DMS153 (cell line): ENCODE results near the gene LRRFIP2.
"Not testable (repeated sequence)": the region's sequence is repeated elsewhere in the genome, so short reads cannot be mapped to it uniquely, and the experiment has no call there.

Source experiments
- DNase-seq: peaks from one replicate; lab custom pipeline; 2025; lab: John Stamatoyannopoulos, UW

LRRFIP2 gene

DNA sequence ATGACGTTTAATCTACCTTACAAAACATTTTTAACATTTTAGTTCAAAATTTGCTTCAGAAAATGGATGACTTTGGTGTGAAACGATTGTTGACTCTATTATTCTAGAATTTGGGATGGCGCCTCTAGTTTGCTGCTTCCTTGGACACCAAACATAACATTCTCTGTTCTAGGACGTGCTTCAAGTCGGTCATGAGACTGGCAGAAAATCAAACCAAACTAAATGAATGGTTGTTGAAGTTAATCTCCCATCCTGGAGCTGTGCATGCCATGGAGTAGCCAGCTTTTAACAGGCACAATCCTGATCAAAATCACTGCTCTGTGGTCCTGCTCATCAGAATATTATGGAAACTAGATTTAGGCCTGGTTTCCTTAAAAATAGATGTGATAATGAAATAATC, 9.6 kb upstream of the LRRFIP2 start:
- DNase-seq, result no peak

DNA sequence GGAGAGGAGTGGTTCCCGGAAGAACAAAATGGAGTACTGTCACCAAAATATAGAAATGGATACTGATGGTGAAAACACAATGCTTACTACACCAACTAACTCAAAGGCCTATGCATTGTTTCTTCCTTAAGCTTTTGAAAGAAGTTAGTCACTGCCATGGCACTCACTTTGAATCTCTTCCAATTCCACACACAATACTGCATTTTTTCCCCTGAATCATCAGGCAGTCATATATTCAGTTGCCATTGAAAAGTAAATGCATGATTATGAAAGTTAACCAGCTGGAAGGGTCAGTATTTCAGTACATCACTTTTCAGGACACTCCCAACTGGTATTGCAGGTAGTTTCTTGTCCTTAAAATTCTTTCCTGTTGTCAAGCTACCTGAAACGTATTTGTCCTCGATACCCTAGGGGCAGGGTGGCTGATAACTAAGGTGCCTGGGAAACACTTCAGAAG, 9.0 kb upstream of the LRRFIP2 start:
- no peak for DNase-seq

DNA sequence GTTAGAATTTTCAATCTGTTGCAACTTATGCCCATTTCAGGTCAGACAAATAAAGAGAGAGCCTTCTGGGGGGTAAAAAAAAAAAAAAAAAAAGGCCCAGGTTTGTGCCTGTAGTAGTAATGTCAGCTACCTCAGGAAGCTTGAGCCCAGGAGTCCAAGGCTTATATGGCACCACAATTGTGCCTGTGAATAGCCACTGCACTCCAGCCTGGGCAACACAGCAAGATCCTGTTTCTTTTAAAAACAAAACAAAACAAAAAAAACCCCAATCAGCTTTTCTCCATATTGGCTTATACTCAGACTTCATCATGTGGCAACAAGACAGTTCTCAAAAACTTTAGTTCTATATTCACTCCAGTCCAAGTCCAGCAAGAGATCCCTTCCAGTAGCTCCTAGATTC, 8.4 kb upstream of the LRRFIP2 start:
- DNase-seq, result no peak

DNA sequence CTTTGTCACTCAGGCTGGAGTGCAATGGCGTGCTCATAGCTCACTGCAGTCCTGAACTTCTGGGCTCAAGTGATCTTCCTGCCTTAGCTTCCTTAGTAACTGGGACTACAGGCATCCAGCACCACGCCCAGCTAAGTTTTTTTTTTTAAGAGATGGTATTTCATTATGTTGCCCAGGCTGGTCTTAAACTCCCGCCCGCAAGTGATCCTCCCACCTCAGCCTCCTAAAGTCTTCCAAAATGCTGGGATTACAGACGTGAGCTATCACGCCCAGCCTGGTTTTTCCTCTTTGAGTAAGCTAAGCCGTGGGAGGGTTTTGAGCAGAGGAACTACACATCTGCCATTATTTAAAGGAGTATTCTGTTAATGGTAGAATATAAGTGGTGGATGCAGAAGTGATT, 7.4 kb upstream of the LRRFIP2 start:
- DNase-seq, result no peak

DNA sequence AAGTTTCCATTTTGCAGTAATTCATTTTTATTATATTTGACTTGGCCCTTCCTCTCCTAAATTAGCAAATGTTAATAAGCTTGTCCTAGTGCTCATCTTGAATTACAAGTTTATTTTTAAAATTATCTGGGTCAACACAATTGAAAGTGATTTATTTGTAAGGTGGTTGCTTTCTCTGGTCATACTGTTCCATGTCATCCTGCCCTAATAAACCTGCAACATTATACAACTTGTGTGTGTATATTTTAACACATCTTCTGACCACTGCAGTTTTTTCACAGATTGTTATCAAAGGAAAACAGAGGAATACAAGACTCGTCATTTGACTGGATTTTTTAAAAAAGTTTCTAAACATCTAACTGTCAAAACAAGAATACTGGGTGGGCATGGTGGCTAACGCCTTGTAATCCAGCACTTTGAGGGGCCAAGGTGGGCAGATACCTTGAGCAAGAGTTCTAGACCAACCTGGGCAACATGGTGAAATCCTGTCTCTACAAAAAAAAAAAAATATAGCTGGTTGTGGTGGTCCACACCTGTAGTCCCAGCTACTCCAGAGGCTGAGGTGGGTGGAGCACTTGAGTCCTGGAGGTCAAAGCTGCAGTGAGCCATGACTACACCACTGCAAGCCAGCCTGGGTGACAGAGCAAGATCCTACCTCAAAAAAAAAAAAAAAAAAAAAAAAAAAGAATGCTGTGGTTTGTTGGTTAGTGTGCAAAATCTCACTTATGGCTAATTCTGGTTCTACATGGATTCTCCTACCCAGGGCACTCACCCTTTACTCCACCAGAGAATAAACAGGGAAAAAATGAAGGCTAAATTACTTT, 5.0 kb upstream of the LRRFIP2 start:
- DNase-seq, result no peak

DNA sequence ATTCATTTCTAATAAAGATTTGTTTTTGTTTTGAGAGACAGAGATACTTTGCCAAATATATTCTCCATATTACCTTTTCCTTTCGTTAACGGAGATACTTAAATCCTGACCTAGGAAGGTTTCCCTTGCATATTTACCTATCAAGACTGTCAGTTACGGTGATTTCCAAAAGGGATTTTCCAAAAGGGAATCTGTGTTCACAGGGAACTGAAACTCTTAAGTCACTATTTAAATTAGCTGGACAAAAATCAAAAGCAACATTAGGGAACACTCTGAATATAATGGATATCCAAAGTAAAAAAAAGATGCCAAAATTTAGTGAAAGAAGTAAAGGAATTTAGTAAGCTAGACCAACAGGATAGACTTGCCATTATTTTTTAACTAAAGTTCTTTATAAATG, 576 bp downstream of the LRRFIP2 start:
- no peak for DNase-seq

DNA sequence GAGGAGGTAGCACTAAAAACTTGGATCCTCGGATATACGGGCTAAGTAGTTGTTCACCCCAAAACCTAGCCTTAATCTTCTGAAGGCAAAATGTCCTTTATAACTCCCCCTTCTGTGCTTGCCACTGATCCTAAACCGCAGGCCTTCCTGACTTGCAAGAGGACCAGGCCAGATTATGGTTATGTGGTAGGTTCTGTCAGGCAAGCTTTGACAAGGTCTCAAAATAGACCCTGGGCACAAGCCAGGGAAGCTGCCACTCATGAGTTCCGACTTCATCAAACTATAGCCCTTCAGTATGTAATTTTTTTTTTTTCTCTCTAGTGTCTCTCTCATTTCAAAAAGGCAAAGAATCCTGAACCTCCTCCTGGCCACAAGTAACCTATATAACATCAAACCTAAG, 3.2 kb downstream of the LRRFIP2 start:
- no peak for DNase-seq

DNA sequence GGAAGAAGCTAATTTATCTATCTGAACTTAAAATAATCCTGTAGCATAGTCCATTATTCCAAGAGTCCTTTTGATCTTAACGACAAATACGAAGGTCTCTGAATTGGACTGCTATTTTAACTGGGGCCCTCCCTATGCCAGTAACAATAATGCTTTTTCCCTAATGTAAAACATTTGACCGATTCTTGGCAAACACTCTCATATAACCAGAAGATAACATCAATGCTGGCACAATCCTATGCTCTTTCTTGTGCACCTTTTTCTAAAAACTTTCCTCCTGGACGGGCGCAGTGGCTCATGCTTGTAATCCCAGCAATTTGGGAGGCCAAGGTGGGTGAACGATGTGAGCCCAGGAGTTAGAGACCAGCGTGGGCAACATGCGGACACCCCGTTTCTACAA, 3.9 kb downstream of the LRRFIP2 start:
- DNase-seq, result no peak

DNA sequence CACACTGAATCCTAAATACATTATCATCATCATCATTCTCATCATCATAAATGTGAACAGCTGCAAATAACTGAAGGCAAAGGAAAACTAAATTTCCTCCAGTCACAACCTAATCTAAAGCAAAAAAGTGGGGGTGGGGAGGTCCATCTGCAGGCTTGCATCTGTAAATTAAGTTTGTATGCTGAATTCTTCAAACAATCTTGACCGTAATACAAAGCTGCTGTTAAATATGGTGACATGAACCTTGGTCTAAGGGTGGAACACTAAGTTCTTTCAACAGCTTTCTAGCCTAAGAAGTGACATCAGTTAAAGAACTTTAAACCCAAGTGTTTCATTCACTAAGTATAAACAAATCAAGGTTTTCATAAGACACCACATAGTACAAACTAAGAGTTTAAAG, 4.3 kb downstream of the LRRFIP2 start:
- DNase-seq, result no peak

DNA sequence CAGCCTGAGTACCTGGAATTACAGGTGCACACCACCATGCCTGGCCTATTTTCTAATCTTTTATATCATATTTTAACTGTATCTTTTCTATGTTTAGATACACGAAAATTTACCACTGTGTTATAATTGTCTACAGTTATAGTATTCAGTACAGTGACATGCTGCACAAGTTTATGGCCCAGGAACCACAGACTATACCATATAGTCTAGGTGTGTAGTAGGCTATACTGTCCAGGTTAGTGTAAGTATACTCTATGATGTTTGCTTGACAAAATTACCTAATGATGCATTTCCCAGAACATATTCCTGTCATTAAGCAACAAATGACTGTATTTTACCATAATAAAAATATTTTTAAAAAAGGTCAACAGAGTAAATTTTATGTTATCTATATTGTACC, 5.5 kb downstream of the LRRFIP2 start:
- DNase-seq, result no peak

DNA sequence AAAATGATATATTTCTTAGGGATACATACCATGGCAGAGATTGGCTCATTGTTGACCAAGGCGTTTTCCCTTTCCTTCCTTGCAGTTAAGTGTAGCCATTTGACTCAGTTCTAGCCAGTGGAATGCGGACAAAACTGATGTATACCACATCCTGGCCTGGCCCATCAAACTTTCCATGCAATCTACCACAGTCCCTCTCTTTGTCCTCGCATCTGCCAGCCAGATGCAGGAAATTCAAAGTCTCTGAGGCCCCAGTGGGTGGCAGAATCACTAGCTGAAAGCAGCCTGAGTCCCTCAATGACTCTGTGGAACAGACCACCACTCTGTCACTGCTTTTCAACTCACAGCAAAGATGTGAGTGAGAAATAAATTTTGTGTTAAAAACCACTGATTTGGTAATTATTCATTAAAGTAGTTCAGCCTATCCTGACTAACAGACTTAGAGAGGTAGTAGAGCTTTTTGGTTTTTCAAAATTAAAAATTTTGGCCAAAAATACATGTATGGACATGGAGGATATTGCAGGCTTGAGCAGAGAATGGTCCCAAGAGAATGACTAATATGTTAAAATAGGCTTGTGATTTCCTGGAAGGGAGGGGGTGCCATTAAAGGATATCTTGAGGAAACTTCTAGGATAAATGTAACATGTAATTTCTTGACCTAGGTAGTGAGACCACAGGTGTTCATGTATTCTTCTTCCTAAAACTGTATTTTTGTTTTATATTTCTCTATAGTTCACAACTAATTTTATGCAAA, 10.9 kb downstream of the LRRFIP2 start:
- DNase-seq, result no peak

DNA sequence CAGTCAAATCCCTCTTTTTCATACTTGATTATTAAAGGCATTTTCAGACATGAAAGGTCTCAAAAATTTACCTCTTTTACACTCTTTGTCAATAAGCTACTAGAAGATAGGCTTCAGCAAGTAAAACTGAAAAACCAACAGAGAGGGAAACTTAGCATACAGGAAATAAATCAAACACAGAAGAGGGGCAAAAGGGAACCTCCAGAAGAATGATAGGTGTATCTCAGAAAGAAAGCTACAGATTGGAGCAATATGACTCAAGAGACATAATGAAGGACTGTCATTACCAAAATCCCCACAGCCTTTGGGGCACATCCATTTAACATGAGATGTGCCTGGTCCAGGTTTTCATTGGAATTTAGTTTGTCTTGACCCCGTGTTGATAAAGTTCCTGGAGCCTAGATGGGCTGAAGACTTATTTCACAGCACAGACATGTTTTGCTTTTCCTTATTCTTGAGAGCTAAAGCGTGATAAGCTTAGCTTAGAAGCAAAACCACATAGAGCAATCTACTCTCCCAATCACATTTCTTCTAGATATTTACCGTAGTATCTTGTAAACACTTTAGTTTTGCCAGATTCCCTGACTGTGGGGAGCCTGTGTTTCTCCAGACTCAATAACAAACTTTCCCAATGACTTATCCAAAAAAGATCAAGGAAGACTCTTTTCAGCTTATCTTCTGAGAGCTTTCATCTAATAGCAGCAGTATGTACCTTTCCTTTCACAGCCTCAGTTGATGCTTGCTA, 11.7 kb downstream of the LRRFIP2 start:
- no peak for DNase-seq

DNA sequence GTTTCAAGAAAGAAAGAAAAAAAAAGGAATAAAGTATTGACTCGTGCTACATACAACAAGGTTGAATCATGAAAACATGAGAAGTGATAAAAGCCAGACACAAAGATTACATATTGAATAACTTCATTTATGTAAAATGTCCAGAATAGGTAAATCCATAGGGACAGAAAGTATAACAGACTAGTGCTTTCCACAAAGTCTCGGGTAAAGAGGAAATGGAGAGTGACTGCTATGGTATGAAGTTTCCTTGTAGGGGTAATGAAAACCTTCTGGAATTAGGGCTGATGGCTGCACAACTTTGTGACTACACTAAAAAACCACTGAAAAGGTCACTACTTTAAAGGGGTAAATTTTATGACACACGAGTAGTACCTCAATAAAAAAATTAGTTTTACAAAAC, 13.0 kb downstream of the LRRFIP2 start:
- DNase-seq, result no peak

DNA sequence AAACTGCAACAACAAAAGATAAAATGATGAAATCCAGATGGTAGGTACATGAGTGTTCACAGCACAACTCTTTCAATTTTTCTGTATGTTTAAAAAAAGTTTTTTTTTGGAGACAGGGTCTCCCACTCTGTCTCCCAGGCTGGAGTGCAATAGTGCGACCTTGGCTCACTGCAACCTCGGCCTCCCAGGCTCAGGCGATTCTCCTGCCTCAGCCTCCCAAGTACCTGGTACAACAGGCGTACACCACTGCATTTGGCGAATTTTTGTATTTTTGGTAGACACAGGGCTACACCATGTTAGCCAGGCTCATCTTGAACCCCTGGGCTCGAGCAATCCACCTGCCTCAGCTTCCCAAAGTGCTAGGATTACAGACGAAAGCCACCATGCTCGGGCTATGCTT, 18.6 kb downstream of the LRRFIP2 start:
- DNase-seq, result no peak

DNA sequence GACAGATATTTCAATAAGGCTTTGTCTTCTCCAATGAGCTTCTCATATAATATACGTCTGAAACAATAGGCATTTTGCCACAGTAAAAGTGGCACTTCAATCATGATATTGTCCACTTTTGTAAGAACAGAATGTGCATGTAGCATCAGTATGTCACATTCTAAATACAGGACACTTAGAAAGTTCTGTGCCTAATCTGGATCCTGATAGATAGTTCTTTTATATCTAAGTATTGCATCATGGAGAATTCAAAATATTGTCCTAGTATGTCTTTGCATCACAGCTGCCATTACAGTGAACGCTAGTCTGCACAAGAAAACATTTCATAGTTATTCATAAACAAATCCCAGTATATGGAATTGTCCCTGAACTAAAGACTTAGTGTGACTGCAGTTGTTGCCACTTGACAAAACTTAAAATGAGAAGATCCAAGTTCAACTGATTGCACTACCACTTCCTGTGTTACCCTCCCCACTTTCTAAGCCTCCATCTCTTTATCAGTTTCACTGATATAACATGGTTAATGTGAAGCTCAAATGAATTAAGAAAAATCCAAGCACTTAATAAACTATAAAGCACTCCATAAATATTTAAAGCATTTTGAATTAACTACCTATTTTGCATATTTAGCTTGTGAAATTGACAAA, 19.6 kb downstream of the LRRFIP2 start:
- no peak for DNase-seq

DNA sequence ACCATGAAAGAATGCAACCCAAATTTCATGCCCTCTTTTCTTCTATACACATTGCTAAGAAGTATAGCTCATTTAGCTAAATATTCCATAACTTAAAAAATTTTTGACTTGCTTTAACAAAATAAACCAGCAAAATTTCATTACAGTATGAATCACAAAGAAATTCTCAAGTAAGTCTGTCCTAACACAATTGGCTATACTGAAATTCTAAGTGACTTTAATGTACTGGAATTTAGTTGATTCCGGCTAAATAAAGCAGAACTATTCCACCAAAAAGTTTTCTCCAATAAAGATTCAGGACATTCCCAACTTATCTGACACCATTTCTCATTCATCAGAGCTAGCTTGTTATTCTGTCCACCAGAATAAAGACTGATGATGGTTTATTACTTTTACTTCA, 23.8 kb downstream of the LRRFIP2 start:
- DNase-seq, result no peak

DNA sequence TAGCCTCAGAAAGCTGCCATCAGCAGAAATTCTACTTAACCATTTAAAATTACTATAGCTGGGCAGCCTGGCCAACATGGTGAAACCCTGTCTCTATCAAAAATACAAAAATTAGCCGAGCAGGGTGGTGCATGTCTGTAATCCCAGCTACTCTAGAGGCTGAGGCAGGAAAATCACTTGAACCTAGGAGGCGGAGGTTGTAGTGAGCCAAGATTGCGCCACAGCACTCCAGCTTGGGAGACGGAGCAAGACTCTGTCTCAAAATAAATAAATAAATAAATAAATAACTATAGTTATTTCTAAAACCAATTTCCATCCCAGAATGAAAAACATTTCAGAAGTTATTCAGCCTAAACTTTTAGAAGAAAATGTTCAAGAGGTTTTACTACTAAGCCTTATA, 25.1 kb downstream of the LRRFIP2 start:
- no peak for DNase-seq

DNA sequence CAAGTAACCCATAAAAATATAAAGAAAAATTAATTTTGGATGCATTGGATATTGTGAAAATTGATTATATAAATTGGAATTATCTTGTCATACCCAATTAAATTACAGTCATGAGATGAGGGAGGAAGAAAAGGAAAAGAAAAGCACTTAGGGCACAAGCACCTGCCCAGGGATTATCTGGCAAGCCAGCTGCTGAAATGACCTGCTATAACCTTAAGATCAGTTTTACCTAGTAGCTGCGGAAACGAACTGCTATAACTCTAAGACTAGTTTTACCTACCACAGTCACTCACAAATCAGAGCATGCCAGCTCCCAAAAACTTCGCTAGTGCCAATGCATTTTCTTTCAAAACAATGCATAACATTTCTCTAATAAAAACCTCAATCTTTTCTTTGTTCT, 26.2 kb downstream of the LRRFIP2 start:
- no peak for DNase-seq

DNA sequence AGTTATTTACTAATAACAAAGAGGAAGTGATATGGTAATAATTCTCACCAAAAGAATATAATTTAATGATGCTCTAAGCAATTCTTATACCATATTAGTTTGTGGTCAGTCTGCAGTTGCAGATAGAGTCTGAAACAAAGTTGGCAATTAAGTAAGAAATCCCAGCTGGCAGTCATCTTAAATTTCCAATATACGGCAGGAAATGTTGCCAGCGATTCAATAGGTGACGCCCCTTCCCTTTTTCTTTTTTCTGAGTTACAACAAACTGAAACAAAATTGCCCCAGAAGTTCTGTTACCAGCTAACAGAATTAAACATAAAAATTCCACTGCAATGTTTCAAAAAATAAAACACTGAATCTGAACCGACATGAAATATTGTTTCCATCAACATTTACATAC, 26.7 kb downstream of the LRRFIP2 start:
- no peak for DNase-seq

DNA sequence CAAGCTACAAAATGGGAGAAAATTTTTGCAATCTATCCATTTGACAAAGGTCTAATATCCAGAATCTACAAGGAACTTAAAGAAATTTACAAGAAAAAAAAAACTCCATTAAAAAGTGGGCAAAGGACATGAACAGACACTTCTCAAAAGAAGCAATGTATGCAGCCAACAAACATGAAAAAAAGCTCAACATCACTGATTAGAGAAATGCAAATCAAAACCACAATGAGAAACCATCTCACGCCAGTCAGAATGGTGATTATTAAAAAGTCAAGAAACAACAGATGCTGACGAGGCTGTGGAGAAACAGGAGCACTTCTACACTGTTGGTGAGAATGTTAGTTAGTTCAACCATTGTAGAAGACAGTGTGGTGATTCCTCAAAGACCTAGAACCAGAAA, 27.5 kb downstream of the LRRFIP2 start:
- DNase-seq, result not testable (repeated sequence)

DNA sequence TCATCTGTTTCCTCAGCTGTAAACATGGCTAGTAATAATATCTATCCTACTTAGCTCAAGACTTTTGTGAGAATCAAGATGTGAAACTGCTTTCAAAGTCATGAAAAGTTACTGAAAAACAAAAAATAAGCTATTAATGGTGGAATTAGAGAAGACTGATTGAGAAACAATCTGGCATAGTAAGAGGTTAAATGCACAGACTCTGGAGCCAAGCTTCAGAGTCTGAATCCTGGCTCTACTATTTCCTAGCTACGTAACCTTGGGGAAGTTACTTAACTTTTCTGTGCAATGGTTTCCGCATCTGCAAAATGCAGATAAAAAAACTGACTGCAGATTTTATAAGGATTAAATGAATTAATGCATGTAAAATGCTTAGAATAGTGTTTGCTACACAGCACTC, 28.8 kb downstream of the LRRFIP2 start:
- no peak for DNase-seq

DNA sequence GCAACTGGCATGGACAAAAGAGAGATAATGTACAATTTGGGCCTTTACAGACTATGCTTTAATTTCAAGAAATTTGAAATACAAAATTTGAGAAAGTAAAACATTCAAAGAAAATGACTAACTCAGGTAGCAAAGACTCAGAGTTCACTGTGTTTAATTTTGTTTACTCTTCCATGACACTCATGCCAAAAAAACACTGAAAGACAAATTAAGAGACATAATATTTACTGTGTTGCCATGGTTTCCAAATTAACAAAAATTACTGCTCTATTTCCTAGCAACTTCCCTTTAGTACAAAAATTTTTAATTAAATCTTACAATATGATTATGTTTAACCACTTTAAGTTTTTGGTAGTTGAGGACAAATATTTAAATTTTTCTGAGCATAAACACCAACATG, 29.6 kb downstream of the LRRFIP2 start:
- no peak for DNase-seq
